ENCODE measurements around the gene VTI1A. TPM values are rescaled to one million over a fixed set of nuclear protein-coding genes. Genes with fewer than 3 reads are reported as not detected.

VTI1A gene
- total and polyA plus RNA-seq, 2 of the 8 experiments (the other 6 are each of a cell fraction or from before 2014, with no cell fraction given), result 6.0 to 20.0 TPM

DNA sequence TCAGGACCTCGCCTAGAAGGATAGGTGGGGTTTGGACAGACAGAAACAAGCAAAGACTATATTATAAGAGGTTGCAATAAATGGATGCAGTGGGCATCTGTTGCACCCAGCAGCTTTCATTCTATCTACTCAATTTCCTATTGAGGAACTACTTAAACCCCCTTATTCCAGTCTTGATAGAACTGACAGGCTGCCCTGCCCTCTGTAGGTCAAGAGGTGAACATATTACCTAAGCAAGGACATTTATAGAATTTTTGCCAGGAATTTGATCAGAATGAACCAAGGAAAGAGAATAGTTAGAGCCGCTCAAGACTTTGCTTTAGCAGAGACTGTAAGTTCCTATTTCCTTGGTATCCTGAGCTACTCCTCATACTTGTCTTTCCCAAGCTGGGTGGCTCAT, 9.5 kb downstream of the VTI1A start:
- H3K4me1 ChIP-seq (replicated peaks in 1 of 4; ENCODE audit: control insufficient read depth in 3 of 4, insufficient read depth in 4 of 4, low read length in 3 of 4), result no peaks in the 10 kb centered on the region
- H3K9me3 ChIP-seq (ENCODE audit: insufficient read depth in 2 of 2, low read depth in 1 of 2, low read length in 1 of 2), result no peaks in the 10 kb centered on the region
- DNase-seq (ENCODE audit: low read depth in 1 of 2, low spot score in 2 of 2), result no peak
- H3K14ac ChIP-seq (ENCODE audit: insufficient read length), result no peak overlapping the region
- 83% methylated on average over 2 of the region's 2 CpGs; no CpG with 5 or more reads in 1 of the 2 experiments for WGBS, 2 experiments (ENCODE audit: extremely low coverage in 1 of 2, insufficient coverage in 1 of 2, insufficient read length in 1 of 2, insufficient replicate concordance in 2 of 2, low coverage in 1 of 2, low lambda C conversion rate in 2 of 2, missing lambda C conversion rate in 1 of 2)
- no peaks in the 10 kb centered on the region for H3K27me3 ChIP-seq (replicated peaks in 1 of 4; ENCODE audit: control insufficient read depth in 3 of 4, extremely low read depth in 1 of 4, insufficient read depth in 3 of 4, low read length in 3 of 4)
- no peak overlapping the region for H2BK12ac ChIP-seq (ENCODE audit: low read depth, low read length)
- TF ChIP-seq, protein P1, sequence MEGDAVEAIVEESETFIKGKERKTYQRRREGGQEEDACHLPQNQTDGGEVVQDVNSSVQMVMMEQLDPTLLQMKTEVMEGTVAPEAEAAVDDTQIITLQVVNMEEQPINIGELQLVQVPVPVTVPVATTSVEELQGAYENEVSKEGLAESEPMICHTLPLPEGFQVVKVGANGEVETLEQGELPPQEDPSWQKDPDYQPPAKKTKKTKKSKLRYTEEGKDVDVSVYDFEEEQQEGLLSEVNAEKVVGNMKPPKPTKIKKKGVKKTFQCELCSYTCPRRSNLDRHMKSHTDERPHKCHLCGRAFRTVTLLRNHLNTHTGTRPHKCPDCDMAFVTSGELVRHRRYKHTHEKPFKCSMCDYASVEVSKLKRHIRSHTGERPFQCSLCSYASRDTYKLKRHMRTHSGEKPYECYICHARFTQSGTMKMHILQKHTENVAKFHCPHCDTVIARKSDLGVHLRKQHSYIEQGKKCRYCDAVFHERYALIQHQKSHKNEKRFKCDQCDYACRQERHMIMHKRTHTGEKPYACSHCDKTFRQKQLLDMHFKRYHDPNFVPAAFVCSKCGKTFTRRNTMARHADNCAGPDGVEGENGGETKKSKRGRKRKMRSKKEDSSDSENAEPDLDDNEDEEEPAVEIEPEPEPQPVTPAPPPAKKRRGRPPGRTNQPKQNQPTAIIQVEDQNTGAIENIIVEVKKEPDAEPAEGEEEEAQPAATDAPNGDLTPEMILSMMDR (IDR thresholded peaks at IDR 0.05; ENCODE audit: control extremely low read depth in 1 of 3, insufficient read depth in 1 of 3, low read depth in 1 of 3, low read length in 3 of 3), result peak in 1 of 3 experiments; percentile 35; a peak in 2 of 4 replicates
- no peak for TF ChIP-seq KDM1A (IDR thresholded peaks at IDR 0.05; ENCODE audit: borderline replicate concordance, low read length)
- TF ChIP-seq RAD21 (IDR thresholded peaks at IDR 0.05 in 1 of 2, conservative IDR thresholded peaks at IDR 0.05 in 1 of 2; ENCODE audit: low read depth in 2 of 2, low read length in 2 of 2), result peak; percentile 21 to 44; a peak in 3 of 4 replicates
- no peak for TF ChIP-seq ATF3 (IDR thresholded peaks at IDR 0.05; ENCODE audit: insufficient read depth, low read depth, low read length)
- no peak for TF ChIP-seq TEAD4 (IDR thresholded peaks at IDR 0.05; ENCODE audit: low read depth, low read length)
- TF ChIP-seq POLR2A (IDR thresholded peaks at IDR 0.05; ENCODE audit: control extremely low read depth in 1 of 2, low read depth in 2 of 2, low read length in 2 of 2), result no peak
- no peak for TF ChIP-seq CREB1 (IDR thresholded peaks at IDR 0.05)
- TF ChIP-seq GABPA (IDR thresholded peaks at IDR 0.05; ENCODE audit: borderline replicate concordance, insufficient read depth, low read length), result no peak
- TF ChIP-seq SUZ12 (IDR thresholded peaks at IDR 0.05; ENCODE audit: low read length), result no peak
- H3K23me2 ChIP-seq (ENCODE audit: low read depth, low read length), result no peaks in the 10 kb centered on the region
- no peak overlapping the region for H2BK5ac ChIP-seq (ENCODE audit: low read depth, low read length)
- no peak overlapping the region for H2BK15ac ChIP-seq (ENCODE audit: low read length)
- H4K91ac ChIP-seq (replicated peaks; ENCODE audit: insufficient read length, low read length), result no peak overlapping the region
- H3K56ac ChIP-seq (replicated peaks; ENCODE audit: insufficient read length, low read depth, low read length), result no peak overlapping the region
- no peak overlapping the region for H3K9ac ChIP-seq (replicated peaks in 1 of 4; ENCODE audit: extremely low read depth in 1 of 4, low read depth in 3 of 4, low read length in 3 of 4)
- no peak overlapping the region for H2AFZ ChIP-seq (ENCODE audit: low read length)
- no peaks in the 10 kb centered on the region; the same call in 1 of the 2 replicates for H3K79me1 ChIP-seq (ENCODE audit: low read depth, low read length)
- no peak overlapping the region for H4K8ac ChIP-seq (ENCODE audit: extremely low read depth, insufficient read depth, low read length)
- FAIRE-seq, result no peak
- H2BK20ac ChIP-seq (ENCODE audit: low read length), result no peak overlapping the region
- no peak overlapping the region for H3K27ac ChIP-seq (ENCODE audit: low read depth, low read length)
- ChIA-PET CTCF (ENCODE audit: partially characterized antibody) (interaction anchor here (0.6 to 2.3 kb wide), 12 partner anchors 8 to 1039 kb away, joined by 3 to 26 read pairs (median 4); partner anchors contain the start of gene ZDHHC6), POLR2A (ENCODE audit: partially characterized antibody) (interaction anchor here (0.7 to 2.4 kb wide), 3 partner anchors 9 to 1713 kb away, joined by 3 to 16 read pairs (median 4); partner anchors contain the start of genes VTI1A and ZDHHC6)
- no peak overlapping the region for H3K4ac ChIP-seq (replicated peaks; ENCODE audit: insufficient read length, low read depth, low read length)
- peaks cover 0 to 7% (median 1%) of the 10 kb centered on the region in 4 experiments; a peak in 2 of 8 replicates for H3K36me3 ChIP-seq (ENCODE audit: control insufficient read depth in 2 of 4, insufficient read depth in 4 of 4, low read length in 3 of 4)
- H3K23ac ChIP-seq (ENCODE audit: insufficient read length), result no peak overlapping the region
- peaks cover 0 to 10% of the 10 kb centered on the region in 2 experiments; a peak in 2 of 4 replicates for H3K79me2 ChIP-seq (ENCODE audit: control insufficient read depth in 1 of 2, insufficient read depth in 2 of 2, low read length in 2 of 2)
- no peak overlapping the region for H3K4me2 ChIP-seq (ENCODE audit: insufficient read depth in 1 of 2, low read depth in 2 of 2, low read length in 2 of 2)
- no peak overlapping the region for H2AK5ac ChIP-seq (ENCODE audit: low read depth, low read length)
- H3K4me3 ChIP-seq (ENCODE audit: extremely low read depth in 1 of 4, insufficient read depth in 2 of 4, low read depth in 3 of 4, low read length in 4 of 4), result no peak overlapping the region
- no peaks in the 10 kb centered on the region for H4K20me1 ChIP-seq (replicated peaks in 1 of 2; ENCODE audit: control insufficient read depth in 1 of 2, insufficient read depth in 2 of 2, low read length in 2 of 2)
- no peak overlapping the region for H4K5ac ChIP-seq (ENCODE audit: insufficient read length, low read depth, low read length)
- H2BK120ac ChIP-seq (replicated peaks; ENCODE audit: low read depth, low read length), result no peak overlapping the region
- no peak overlapping the region for H3K18ac ChIP-seq (ENCODE audit: extremely low read depth, low read length)
